ENCODE results near the gene SPOCD1.

DNA sequence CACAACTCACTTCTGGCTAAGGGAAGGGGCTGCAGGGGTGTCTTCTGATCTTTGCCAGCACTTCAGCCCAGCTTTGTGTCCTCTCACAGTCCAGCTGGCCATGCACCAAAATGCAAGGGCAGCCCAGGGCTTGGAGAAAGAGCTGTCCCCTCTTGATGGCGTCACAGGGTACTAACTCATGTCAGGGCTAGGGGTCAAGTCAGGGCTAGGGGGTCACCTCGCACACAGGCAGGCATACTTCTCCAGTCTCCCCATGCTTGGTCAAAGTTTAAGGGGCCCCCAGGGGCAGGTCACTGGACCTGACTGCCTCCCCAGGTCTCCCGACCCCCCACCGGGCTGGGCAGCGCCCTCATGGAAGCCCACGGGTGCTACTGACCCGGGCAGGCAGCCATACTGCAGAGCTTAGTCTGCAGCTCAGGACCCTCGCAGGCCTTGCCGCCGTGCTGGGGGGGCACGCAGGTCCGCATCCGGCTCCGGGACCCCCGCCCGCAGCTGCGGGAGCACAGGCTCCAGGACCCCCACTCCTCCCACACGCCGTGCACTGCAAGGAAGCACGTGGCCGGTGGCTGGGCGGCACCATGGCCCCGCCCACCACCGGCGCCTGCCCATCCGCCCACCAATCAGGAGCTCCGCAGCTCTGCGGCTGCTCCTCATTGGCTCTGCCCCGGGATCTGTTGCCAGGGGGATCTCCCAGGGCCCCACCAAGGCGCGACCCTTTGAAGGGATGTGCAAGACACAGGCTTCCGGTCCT, 73.2 kb downstream of the SPOCD1 start:
- no peak for TF ChIP-seq YY1 (IDR thresholded peaks at IDR 0.05; ENCODE audit: low read depth)
- TF ChIP-seq, protein P1, sequence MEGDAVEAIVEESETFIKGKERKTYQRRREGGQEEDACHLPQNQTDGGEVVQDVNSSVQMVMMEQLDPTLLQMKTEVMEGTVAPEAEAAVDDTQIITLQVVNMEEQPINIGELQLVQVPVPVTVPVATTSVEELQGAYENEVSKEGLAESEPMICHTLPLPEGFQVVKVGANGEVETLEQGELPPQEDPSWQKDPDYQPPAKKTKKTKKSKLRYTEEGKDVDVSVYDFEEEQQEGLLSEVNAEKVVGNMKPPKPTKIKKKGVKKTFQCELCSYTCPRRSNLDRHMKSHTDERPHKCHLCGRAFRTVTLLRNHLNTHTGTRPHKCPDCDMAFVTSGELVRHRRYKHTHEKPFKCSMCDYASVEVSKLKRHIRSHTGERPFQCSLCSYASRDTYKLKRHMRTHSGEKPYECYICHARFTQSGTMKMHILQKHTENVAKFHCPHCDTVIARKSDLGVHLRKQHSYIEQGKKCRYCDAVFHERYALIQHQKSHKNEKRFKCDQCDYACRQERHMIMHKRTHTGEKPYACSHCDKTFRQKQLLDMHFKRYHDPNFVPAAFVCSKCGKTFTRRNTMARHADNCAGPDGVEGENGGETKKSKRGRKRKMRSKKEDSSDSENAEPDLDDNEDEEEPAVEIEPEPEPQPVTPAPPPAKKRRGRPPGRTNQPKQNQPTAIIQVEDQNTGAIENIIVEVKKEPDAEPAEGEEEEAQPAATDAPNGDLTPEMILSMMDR (IDR thresholded peaks at IDR 0.05): no peak
- no peak for TF ChIP-seq POLR2AphosphoS5 (IDR thresholded peaks at IDR 0.05; ENCODE audit: low read depth, low read length)
- TF ChIP-seq EZH2phosphoT487 (IDR thresholded peaks at IDR 0.05; ENCODE audit: borderline replicate concordance, low read depth): no peak
- no peak for TF ChIP-seq TCF12 (IDR thresholded peaks at IDR 0.05)
- TF ChIP-seq SMC3 (IDR thresholded peaks at IDR 0.05; ENCODE audit: low read depth, low read length): no peak
- no peak for TF ChIP-seq JUND (IDR thresholded peaks at IDR 0.05)
- no peak for TF ChIP-seq CHD2 (IDR thresholded peaks at IDR 0.05; ENCODE audit: low read length, partially characterized antibody)
- TF ChIP-seq RXRA (IDR thresholded peaks at IDR 0.05; ENCODE audit: borderline replicate concordance, low read depth): no peak
- TF ChIP-seq SIN3A (IDR thresholded peaks at IDR 0.05; ENCODE audit: borderline replicate concordance, low read depth, low read length): no peak

Measured in SK-N-SH (cell line).